Activated naive CD4-positive, alpha-beta T cell treated with anti-CD3 and anti-CD28 coated beads for 36 hours (primary cell): ENCODE data around the gene TICAM1. TPM values are rescaled to one million over a fixed set of nuclear protein-coding genes. Genes with fewer than 3 reads are reported as not detected.

Source experiments
- CTCF ChIA-PET: fragments of 350-600 bp; sonication (Branson Sonifier 250); formaldehyde crosslinking; loops from one replicate; lab custom pipeline; 2021; ENCODE audit warnings: antibody characterized with exemption; lab: Charles Lee
- DNase-seq: peaks from one replicate; pipeline ENCODE4 v3.0.0-alpha.2; 2020
- H3K27ac Mint-ChIP-seq: one replicate; pipeline ENCODE4 v1.8.0; 2021; ENCODE audit warnings: mild to moderate bottlenecking, mixed read lengths
- H3K27me3 Mint-ChIP-seq: one replicate; pipeline ENCODE4 v1.8.0; 2021; ENCODE audit warnings: low read depth, mixed read lengths
- H3K36me3 Mint-ChIP-seq: one replicate; pipeline ENCODE4 v1.8.0; 2021; ENCODE audit warnings: low read depth, mixed read lengths
- H3K4me1 Mint-ChIP-seq: one replicate; pipeline ENCODE4 v1.8.0; 2021; ENCODE audit warnings: low read depth, mixed read lengths
- H3K4me3 Mint-ChIP-seq: one replicate; pipeline ENCODE4 v1.8.0; 2021; ENCODE audit warnings: mild to moderate bottlenecking, moderate library complexity, mixed read lengths
- H3K9me3 Mint-ChIP-seq: one replicate; pipeline ENCODE4 v1.8.0; 2021; ENCODE audit warnings: mixed read lengths
- intact Hi-C: fragments of 100-400 bp; cut with micrococcal nuclease; formaldehyde crosslinking; loops from one replicate; pipeline ENCODE4 v1.15.1; 2023
- microRNA-seq: library from miRNA; unstranded; fragments of <30 nt; microRNA quantifications from one replicate; pipeline ENCODE4 v1.2.0, GENCODE V29; 2022; ENCODE audit warnings: borderline microRNAs expressed, borderline replicate concordance
- total RNA-seq, 2 experiments: library from RNA; stranded (reverse); gene quantifications; one replicate each; pipeline ENCODE4 v1.2.3, GENCODE V29; 2021

The TICAM1 gene
- total RNA-seq, 2 experiments from 2014 or later = 15.2 to 16.5 TPM

DNA sequence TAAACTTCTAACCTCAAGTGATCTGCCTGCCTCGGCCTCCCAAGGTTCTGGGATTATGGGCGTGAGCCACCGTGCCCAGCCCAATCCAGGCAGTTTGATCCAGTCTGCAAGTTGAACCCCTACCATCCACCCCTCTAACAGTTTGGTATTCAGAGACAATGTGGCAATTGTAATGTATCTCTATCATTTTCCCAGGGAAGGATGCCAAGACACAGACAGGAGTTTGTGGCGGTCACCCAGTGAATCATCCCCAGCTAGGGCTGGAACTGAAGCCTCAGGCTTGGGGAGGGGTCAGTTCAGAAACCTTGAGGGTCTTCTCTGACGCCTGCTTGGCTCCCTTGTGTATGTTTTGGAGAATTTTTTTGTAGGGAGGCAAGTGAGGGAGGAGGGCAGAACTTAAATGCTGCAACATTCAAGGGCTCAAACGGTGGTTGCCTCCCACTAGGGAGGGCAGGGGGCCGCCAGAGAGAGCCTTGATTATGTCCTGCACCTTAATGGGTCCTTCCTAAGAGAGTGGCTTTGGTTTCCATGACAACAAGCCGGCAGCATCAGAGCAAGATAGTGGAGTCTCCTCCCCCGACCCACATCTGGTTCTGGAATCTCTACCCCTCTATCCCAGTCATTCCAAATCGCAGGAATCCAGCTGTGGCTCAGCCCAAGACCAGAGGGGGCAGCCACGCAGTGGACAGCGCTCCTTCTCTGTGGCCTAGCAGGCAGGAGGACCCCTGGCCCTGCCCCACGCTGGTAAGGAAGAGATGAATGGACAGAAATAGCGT lies 54.9 kb downstream of the TICAM1 start:
- DNase-seq = no peak
- H3K4me3 Mint-ChIP-seq = no peak overlapping the region
- no peaks in the 10 kb centered on the region for H3K36me3 Mint-ChIP-seq
- no peak overlapping the region for H3K27ac Mint-ChIP-seq
- peaks cover 7% of the 10 kb centered on the region for H3K27me3 Mint-ChIP-seq
- intact Hi-C loops = no loop called here
- CTCF ChIA-PET = no interaction called here
- peaks cover 4% of the 10 kb centered on the region for H3K9me3 Mint-ChIP-seq
- H3K4me1 Mint-ChIP-seq = no peaks in the 10 kb centered on the region

- Mint-ChIP-seq H3K27ac (no peak overlapping the region), H3K4me1 (no peaks in the 10 kb centered on the region), H3K9me3 (peaks cover under 1% of the 10 kb centered on the region), H3K36me3 (no peaks in the 10 kb centered on the region), H3K4me3 (no peak overlapping the region), H3K27me3 (peaks cover 7% of the 10 kb centered on the region)
- DNase-seq = no peak
- intact Hi-C loops = no loop called here
- CTCF ChIA-PET = no interaction called here
Observed at GRCh38 chr19:4775627-4776152, 55.8 kb downstream of the TICAM1 start.

- no peaks in the 10 kb centered on the region for H3K4me1 Mint-ChIP-seq
- CTCF ChIA-PET = interaction anchor here (0.9 kb wide), 1 partner anchor 13 kb away, joined by 3 read pairs; no protein-coding TSS in a partner anchor
- intact Hi-C loops = no loop called here
- H3K4me3 Mint-ChIP-seq = no peak overlapping the region
- H3K9me3 Mint-ChIP-seq = peaks cover 2% of the 10 kb centered on the region
- no peaks in the 10 kb centered on the region for H3K36me3 Mint-ChIP-seq
- H3K27me3 Mint-ChIP-seq = peaks cover 7% of the 10 kb centered on the region
- no peak overlapping the region for H3K27ac Mint-ChIP-seq
- no peak for DNase-seq
Observed at GRCh38 chr19:4774136-4774535, 57.4 kb downstream of the TICAM1 start.

GRCh38 chr19:4773047-4773640 lies 58.4 kb downstream of the TICAM1 start:
- no peak overlapping the region for H3K4me3 Mint-ChIP-seq
- H3K27ac Mint-ChIP-seq = no peak overlapping the region
- H3K4me1 Mint-ChIP-seq = no peaks in the 10 kb centered on the region
- peaks cover 7% of the 10 kb centered on the region for H3K27me3 Mint-ChIP-seq
- intact Hi-C loops = no loop called here
- H3K36me3 Mint-ChIP-seq = no peaks in the 10 kb centered on the region
- H3K9me3 Mint-ChIP-seq = peaks cover 2% of the 10 kb centered on the region
- no peak for DNase-seq
- CTCF ChIA-PET = no interaction called here

GRCh38 chr19:4772566-4772965 lies 58.9 kb downstream of the TICAM1 start:
- Mint-ChIP-seq H3K27me3 (peaks cover 7% of the 10 kb centered on the region), H3K27ac (no peak overlapping the region), H3K9me3 (peaks cover 2% of the 10 kb centered on the region), H3K36me3 (no peaks in the 10 kb centered on the region), H3K4me1 (no peaks in the 10 kb centered on the region), H3K4me3 (no peak overlapping the region)
- intact Hi-C loops = no loop called here
- CTCF ChIA-PET = no interaction called here
- no peak for DNase-seq

- no peak overlapping the region for H3K4me3 Mint-ChIP-seq
- intact Hi-C loops = loop anchor here (1.0 to 5.0 kb wide), 3 partner anchors 22 to 633 kb away; partner anchors contain the start of gene FEM1A
- no peaks in the 10 kb centered on the region for H3K4me1 Mint-ChIP-seq
- no peaks in the 10 kb centered on the region for H3K36me3 Mint-ChIP-seq
- CTCF ChIA-PET = interaction anchor here (0.6 to 1.5 kb wide), 6 partner anchors 8 to 810 kb away, joined by 3 read pairs; no protein-coding TSS in a partner anchor
- peaks cover 4% of the 10 kb centered on the region for H3K27me3 Mint-ChIP-seq
- H3K27ac Mint-ChIP-seq = no peak overlapping the region
- peaks cover 2% of the 10 kb centered on the region for H3K9me3 Mint-ChIP-seq
- DNase-seq = peak; percentile 92
Observed at GRCh38 chr19:4768934-4769777, 62.4 kb downstream of the TICAM1 start.

Small RNA genes within 50 kb of the gene (microRNA-seq; reads per million reads assigned to microRNA genes)
- gene MIR7-3 = 6.0 reads per million, percentile 7 among the genes with 10 or more reads in this experiment

Other genes with a start within 250 kb of the TICAM1 start
- gene TNFAIP8L1, start 192.2 kb downstream of the TICAM1 start, total RNA-seq = 10 to 100 TPM; 19.9 to 20.4 TPM
- gene MYDGF, start 161.4 kb downstream of the TICAM1 start, total RNA-seq = 10 to 100 TPM; 43.5 to 45.5 TPM
- gene DPP9, start 107.9 kb downstream of the TICAM1 start, total RNA-seq = 10 to 100 TPM; 40.8 to 41.9 TPM
- 1 to 10 TPM; 8.1 to 9.1 TPM for gene FEM1A, start 40.0 kb downstream of the TICAM1 start, total RNA-seq
- gene PLIN3, start 36.0 kb upstream of the TICAM1 start, total RNA-seq = 10 to 100 TPM; 16.1 to 17.1 TPM
- gene ARRDC5, start 71.2 kb upstream of the TICAM1 start, total RNA-seq = not detected
- 100 to 1,000 TPM; 129 TPM for gene UHRF1, start 77.8 kb upstream of the TICAM1 start, total RNA-seq
- 10 to 100 TPM; 10.5 to 12.7 TPM for gene KDM4B, start 137.4 kb upstream of the TICAM1 start, total RNA-seq